Gastroesophageal sphincter (tissue), 4 donors: ENCODE results near the gene MARCO. TPM values are rescaled to one million over a fixed set of nuclear protein-coding genes. Genes with fewer than 3 reads are reported as not detected.

Experiments used
- ATAC-seq: fragments of 150-250 bp; one replicate; pipeline ENCODE4 v1.9.1; 2016; ENCODE audit warnings: mild to moderate bottlenecking, moderate library complexity
- H3K27ac ChIP-seq, 4 donors: fragments of 200-600 bp; sonication (generic) in 3 of 4; 1 replicate in 3 of 4; 2 replicates in 1 of 4; pipeline ENCODE4 v1.5.1; 2016 to 2019
- H3K27me3 ChIP-seq: fragments of 200-600 bp; sonication (generic); one replicate; pipeline ENCODE4 v1.5.1; 2019
- H3K36me3 ChIP-seq, 2 donors: fragments of 200-600 bp; sonication (generic); one replicate each; pipeline ENCODE4 v1.5.1; 2019; ENCODE audit warnings: control low read depth in 1 of 2
- H3K4me1 ChIP-seq, 3 donors: fragments of 200-600 bp; sonication (generic); 1 replicate in 2 of 3; 2 replicates in 1 of 3; pipeline ENCODE4 v1.5.1; 2016 to 2019; ENCODE audit warnings: control low read depth in 2 of 3
- H3K4me3 ChIP-seq, 2 donors: fragments of 200-600 bp; sonication (generic); one replicate each; pipeline ENCODE4 v1.5.1; 2019; ENCODE audit warnings: mild to moderate bottlenecking in 1 of 2, moderate library complexity in 1 of 2
- H3K9me3 ChIP-seq, 3 donors: fragments of 200-600 bp; sonication (generic); one replicate each; pipeline ENCODE4 v1.5.1; 2017 to 2019; ENCODE audit warnings: control low read depth in 2 of 3
- CTCF ChIP-seq, 4 experiments: fragments of 200-600 bp in 2 of 4; fragments of 450-650 bp in 2 of 4; sonication (generic) in 1 of 4; IDR thresholded peaks; one replicate each; pipeline ENCODE4 v1.5.1; 2017 to 2019; ENCODE audit warnings: antibody characterized with exemption in 4 of 4, mild to moderate bottlenecking in 2 of 4, moderate library complexity in 2 of 4
- EP300 ChIP-seq: sonication (generic); formaldehyde crosslinking; IDR thresholded peaks from one replicate; pipeline ENCODE4 v1.6.1; 2017; ENCODE audit warnings: antibody characterized with exemption, mild to moderate bottlenecking
- POLR2A ChIP-seq, 2 donors: fragments of 450-650 bp; IDR thresholded peaks; one replicate each; pipeline ENCODE4 v1.6.1; 2017; ENCODE audit warnings: antibody characterized with exemption in 2 of 2, mild to moderate bottlenecking in 2 of 2, moderate library complexity in 1 of 2
- POLR2AphosphoS5 ChIP-seq: sonication (generic); formaldehyde crosslinking; IDR thresholded peaks from one replicate; pipeline ENCODE4 v1.6.1; 2017; ENCODE audit warnings: antibody characterized with exemption
- WGBS, 2 donors: methylation state at CpG; one replicate each; pipeline ENCODE4 v1.1.5; 2018; ENCODE audit warnings: low coverage in 1 of 2; 5-methylcytosine and 5-hydroxymethylcytosine counted together
- total RNA-seq, 4 donors: library from RNA; depleted of rRNA; stranded (reverse); fragments of >200 nt; gene quantifications; one replicate each; pipeline ENCODE4 v1.1.0, GENCODE V29; 2016

The MARCO gene
- total RNA-seq, 4 donors from 2014 or later = 1.9 to 56.1 (median 24.0) TPM

- H3K27me3 ChIP-seq = peaks cover 18% of the 10 kb centered on the region
- ATAC-seq = no peak
- H3K36me3 ChIP-seq = no peaks in the 10 kb centered on the region
- TF ChIP-seq CTCF (IDR thresholded peaks at IDR 0.05) = no peak
- no peak for TF ChIP-seq EP300
- no peak for TF ChIP-seq POLR2AphosphoS5
- no peak for TF ChIP-seq POLR2A (IDR thresholded peaks at IDR 0.05)
- H3K4me1 ChIP-seq = no peaks in the 10 kb centered on the region
- H3K4me3 ChIP-seq = no peak overlapping the region
- 48 to 65% methylated on average over 4 to 5 of the region's 5 CpGs for WGBS, 2 donors
- H3K9me3 ChIP-seq = peaks cover 0 to 9% (median 0%) of the 10 kb centered on the region in 3 donors
- H3K27ac ChIP-seq = no peak overlapping the region
Observed at GRCh38 chr2:118911166-118911856, 30.7 kb upstream of the MARCO start.

GRCh38 chr2:118911936-118912335, 30.1 kb upstream of the MARCO start:
- Histone ChIP-seq H3K36me3 (no peaks in the 10 kb centered on the region), H3K9me3 (peaks cover 0 to 3% (median 0%) of the 10 kb centered on the region in 3 donors), H3K27me3 (peaks cover 16% of the 10 kb centered on the region), H3K4me3 (no peak overlapping the region), H3K27ac (no peak overlapping the region), H3K4me1 (no peaks in the 10 kb centered on the region)
- no peak for TF ChIP-seq POLR2AphosphoS5
- TF ChIP-seq POLR2A (IDR thresholded peaks at IDR 0.05) = no peak
- TF ChIP-seq CTCF (IDR thresholded peaks at IDR 0.05) = no peak
- TF ChIP-seq EP300 = no peak
- no peak for ATAC-seq
- 67 to 86% methylated on average over 6 to 7 of the region's 8 CpGs for WGBS, 2 donors

GRCh38 chr2:118913131-118913802, 28.7 kb upstream of the MARCO start:
- H3K4me1 ChIP-seq = no peaks in the 10 kb centered on the region
- ATAC-seq = no peak
- peaks cover 4% of the 10 kb centered on the region for H3K27me3 ChIP-seq
- no peak overlapping the region for H3K27ac ChIP-seq
- H3K36me3 ChIP-seq = no peaks in the 10 kb centered on the region
- no peak for TF ChIP-seq POLR2AphosphoS5
- no peak for TF ChIP-seq CTCF (IDR thresholded peaks at IDR 0.05)
- TF ChIP-seq EP300 = no peak
- no peak for TF ChIP-seq POLR2A (IDR thresholded peaks at IDR 0.05)
- 26 to 42% methylated on average over 2 to 3 of the region's 3 CpGs for WGBS, 2 donors
- H3K9me3 ChIP-seq = no peaks in the 10 kb centered on the region
- no peak overlapping the region for H3K4me3 ChIP-seq

GRCh38 chr2:118913803-118914645, 28.0 kb upstream of the MARCO start:
- Histone ChIP-seq H3K4me3 (no peak overlapping the region), H3K27ac (no peak overlapping the region), H3K36me3 (no peaks in the 10 kb centered on the region), H3K9me3 (no peaks in the 10 kb centered on the region), H3K27me3 (peaks cover 4% of the 10 kb centered on the region), H3K4me1 (no peaks in the 10 kb centered on the region)
- TF ChIP-seq CTCF (IDR thresholded peaks at IDR 0.05) = no peak
- no peak for TF ChIP-seq EP300
- no peak for TF ChIP-seq POLR2AphosphoS5
- no peak for TF ChIP-seq POLR2A (IDR thresholded peaks at IDR 0.05)
- 44 to 100% methylated on average over 1 to 2 of the region's 3 CpGs for WGBS, 2 donors
- ATAC-seq = peak; percentile 51
